Measurements from ENCODE around the gene TOB1. TPM values are rescaled to one million over a fixed set of nuclear protein-coding genes. Genes with fewer than 3 reads are reported as not detected.

TOB1 gene
- total RNA-seq, 1 donor from 2014 or later: 70.1 TPM

GRCh38 chr17:50865060-50865867, 890 bp downstream of the TOB1 start:
- Histone ChIP-seq H3K4me3 (peak overlapping the region; percentile 72), H3K36me3 (peaks cover 35% of the 10 kb centered on the region), H3K27ac (peak overlapping the region; percentile 100), H3K4me1 (peaks cover 41% of the 10 kb centered on the region), H3K27me3 (no peaks in the 10 kb centered on the region), H3K9me3 (no peaks in the 10 kb centered on the region)
- DNase-seq (peak; percentile 86), ATAC-seq (peak; percentile 4)
- no peak for TF ChIP-seq CTCF (IDR thresholded peaks at IDR 0.05)
- intact Hi-C loops (cut with DNase I): no loop called here

GRCh38 chr17:50864747-50865059, 1.5 kb downstream of the TOB1 start:
- intact Hi-C loops (cut with DNase I): no loop called here
- Histone ChIP-seq H3K4me1 (peaks cover 41% of the 10 kb centered on the region), H3K27ac (peak overlapping the region; percentile 100), H3K4me3 (peak overlapping the region; percentile 72), H3K9me3 (no peaks in the 10 kb centered on the region), H3K36me3 (peaks cover 35% of the 10 kb centered on the region), H3K27me3 (no peaks in the 10 kb centered on the region)
- TF ChIP-seq CTCF (IDR thresholded peaks at IDR 0.05): no peak
- ATAC-seq (no peak), DNase-seq (no peak)

GRCh38 chr17:50863931-50864330, 2.2 kb downstream of the TOB1 start:
- Histone ChIP-seq H3K27me3 (no peaks in the 10 kb centered on the region), H3K9me3 (no peaks in the 10 kb centered on the region), H3K4me3 (peak overlapping the region; percentile 72), H3K36me3 (peaks cover 35% of the 10 kb centered on the region), H3K4me1 (peaks cover 38% of the 10 kb centered on the region), H3K27ac (peak overlapping the region; percentile 100)
- no peak for TF ChIP-seq CTCF (IDR thresholded peaks at IDR 0.05)
- intact Hi-C loops (cut with DNase I): no loop called here
- ATAC-seq (no peak), DNase-seq (no peak)

- intact Hi-C loops (cut with DNase I): no loop called here
- no peaks in the 10 kb centered on the region for H3K9me3 ChIP-seq
- no peak for DNase-seq
- peaks cover 34% of the 10 kb centered on the region for H3K4me1 ChIP-seq
- TF ChIP-seq CTCF (IDR thresholded peaks at IDR 0.05): peak; percentile 54
- no peaks in the 10 kb centered on the region for H3K27me3 ChIP-seq
- H3K36me3 ChIP-seq: peaks cover 35% of the 10 kb centered on the region
- ATAC-seq: no peak
- peak overlapping the region; percentile 72 for H3K4me3 ChIP-seq
- H3K27ac ChIP-seq: no peak overlapping the region
Measured at GRCh38 chr17:50863221-50863843, 2.8 kb downstream of the TOB1 start.

- intact Hi-C loops (cut with DNase I): no loop called here
- Histone ChIP-seq H3K4me3 (no peak overlapping the region), H3K9me3 (no peaks in the 10 kb centered on the region), H3K27ac (no peak overlapping the region), H3K4me1 (peaks cover 29% of the 10 kb centered on the region), H3K27me3 (no peaks in the 10 kb centered on the region), H3K36me3 (peaks cover 35% of the 10 kb centered on the region)
- ATAC-seq (no peak), DNase-seq (no peak)
- no peak for TF ChIP-seq CTCF (IDR thresholded peaks at IDR 0.05)
Measured at GRCh38 chr17:50861822-50862528, 4.2 kb downstream of the TOB1 start.

Data from upper lobe of right lung (tissue), 1 donor.